K562 (cell line): ENCODE measurements around the gene CHCHD5. TPM values are rescaled to one million over a fixed set of nuclear protein-coding genes. Genes with fewer than 3 reads are reported as not detected.
A peak's percentile ranks its signal among the peaks of the same experiment; 100 is the strongest.

Source experiments
- ATAC-seq: fragments of 200-7000 bp; cut with Tn5 transposase; 3 replicates; pipeline ENCODE4 v1.9.1; 2020; ENCODE audit warnings: moderate library complexity
- BruUV-seq: library from RNA; stranded (reverse); fragments of 400-500 nt; replicated peaks from 2 replicates; lab custom pipeline; 2021; lab: Mats Ljungman, UMichigan
- CTCF ChIA-PET: fragments of 300-600 bp; formaldehyde crosslinking; extraction: SDS; loops from one replicate; lab custom pipeline; 2021; ENCODE audit warnings: low intra/inter-chr PET ratio; lab: Yijun Ruan, JAX
- POLR2A ChIA-PET: fragments of 300-600, 350-650 bp; sonication (Branson Sonifier 250); formaldehyde crosslinking; extraction: SDS; loops from one replicate; lab custom pipeline; 2021; ENCODE audit warnings: antibody characterized with exemption, inconsistent platforms; lab: Yijun Ruan, JAX
- DNase-seq, 4 experiments: peaks; one replicate each; pipeline versions ENCODE4 v3.0.0 to v3.0.0-alpha.2; 2011 to 2018; ENCODE audit warnings: low spot score in 3 of 4, mixed read lengths in 3 of 4; ENCODE audit errors: extremely low read depth in 1 of 4
- FAIRE-seq: peaks from 2 replicates; lab custom pipeline; 2011; peaks lifted over from hg19 to GRCh38; lab: Jason Lieb, UNC
- H2AFZ ChIP-seq: 2 replicates; pipeline ENCODE4 v1.6.0; 2011; ENCODE audit warnings: low read depth, low read length, control low read depth, inconsistent platforms
- H3K27ac ChIP-seq: fragments of 200-600 bp; 3 replicates; pipeline ENCODE4 v1.8.0; 2011; ENCODE audit warnings: low read depth, mild to moderate bottlenecking, control low read depth, inconsistent platforms, low read length, moderate library complexity, mixed read lengths; ENCODE audit errors: extremely low read depth
- H3K27me3 ChIP-seq, 2 experiments: fragments of 300-600 bp in 1 of 2; 2 replicates in 1 of 2; 3 replicates in 1 of 2; pipeline versions ENCODE4 v1.6.0 to v1.8.0; 2011; ENCODE audit warnings: inconsistent platforms in 2 of 2, low read length in 2 of 2, mild to moderate bottlenecking in 1 of 2, mixed read lengths in 1 of 2, moderate library complexity in 1 of 2; ENCODE audit not compliant: control insufficient read depth in 2 of 2, insufficient read depth in 2 of 2
- H3K36me3 ChIP-seq: fragments of 300-600 bp; 3 replicates; pipeline ENCODE4 v1.8.0; 2011; ENCODE audit warnings: mild to moderate bottlenecking, low read length, inconsistent platforms; ENCODE audit not compliant: control insufficient read depth, insufficient read depth
- H3K4me1 ChIP-seq, 2 experiments: fragments of 200-600 bp in 1 of 2; replicated peaks in 1 of 2; 2 replicates in 1 of 2; 3 replicates in 1 of 2; pipeline versions ENCODE4 v1.5.1 to v1.8.0; 2011; ENCODE audit warnings: inconsistent platforms in 2 of 2, low read length in 2 of 2, mild to moderate bottlenecking in 1 of 2, mixed read lengths in 1 of 2, moderate library complexity in 1 of 2; ENCODE audit not compliant: control insufficient read depth in 2 of 2, insufficient read depth in 2 of 2
- H3K4me2 ChIP-seq: 2 replicates; pipeline ENCODE4 v1.6.1; 2011; ENCODE audit warnings: low read length, control low read depth, inconsistent platforms, mixed read lengths; ENCODE audit not compliant: insufficient read depth
- H3K4me3 ChIP-seq: fragments of 200-600 bp; sonication (generic), shearing (Covaris generic); 2 replicates; pipeline ENCODE4 v1.5.1; 2016; ENCODE audit warnings: control low read depth, inconsistent platforms
- H3K79me2 ChIP-seq: fragments of 200-600 bp; 3 replicates; pipeline ENCODE4 v1.8.0; 2011; ENCODE audit warnings: low read length, inconsistent platforms; ENCODE audit not compliant: control insufficient read depth, insufficient read depth
- H3K9ac ChIP-seq, 2 experiments: 2 replicates each; pipeline versions ENCODE4 v1.6.0 to v1.6.1; 2011; ENCODE audit warnings: low read depth in 2 of 2, low read length in 2 of 2, control low read depth in 1 of 2, inconsistent platforms in 1 of 2, mild to moderate bottlenecking in 1 of 2, mixed read lengths in 1 of 2; ENCODE audit not compliant: insufficient read depth in 1 of 2
- H3K9me1 ChIP-seq: one replicate; pipeline ENCODE4 v1.6.0; 2011; ENCODE audit warnings: inconsistent platforms, mild to moderate bottlenecking, low read length, moderate library complexity; ENCODE audit not compliant: control insufficient read depth, insufficient read depth
- H3K9me3 ChIP-seq: replicated peaks from 2 replicates; pipeline ENCODE4 v1.5.1; 2011; ENCODE audit warnings: low read depth, low read length, inconsistent platforms; ENCODE audit not compliant: control insufficient read depth, insufficient read depth
- H4K20me1 ChIP-seq: replicated peaks from 2 replicates; pipeline ENCODE4 v1.6.1; 2011; ENCODE audit warnings: low read length, inconsistent platforms, mixed read lengths; ENCODE audit not compliant: control insufficient read depth, insufficient read depth
- CBX2 ChIP-seq: fragments of 200-600 bp; sonication (generic); IDR thresholded peaks from one replicate; pipeline ENCODE4 v1.6.1; 2012; ENCODE audit warnings: mild to moderate bottlenecking, low read length, inconsistent platforms; ENCODE audit not compliant: insufficient read depth, poor library complexity, severe bottlenecking
- CHD4 ChIP-seq: fragments of 200-600 bp; sonication (generic); IDR thresholded peaks from 3 replicates; pipeline ENCODE4 v1.6.1; 2012; ENCODE audit warnings: low read depth, mild to moderate bottlenecking, mixed read lengths, low read length, inconsistent platforms; ENCODE audit not compliant: insufficient read depth, insufficient replicate concordance, poor library complexity, severe bottlenecking
- HDAC1 ChIP-seq, 2 experiments: fragments of 450-650 bp; IDR thresholded peaks; 2 replicates each; pipeline ENCODE4 v1.6.1; 2016 to 2017; ENCODE audit warnings: inconsistent platforms in 1 of 2, mild to moderate bottlenecking in 1 of 2, moderate library complexity in 1 of 2
- MAFF ChIP-seq: IDR thresholded peaks from 2 replicates; pipeline ENCODE4 v1.6.1; 2012; ENCODE audit warnings: low read length, improper control_type of control experiment
- NBN ChIP-seq: fragments of 450-650 bp; IDR thresholded peaks from 2 replicates; pipeline ENCODE4 v1.6.1; 2016; ENCODE audit warnings: low read depth, mild to moderate bottlenecking
- NR1H2 ChIP-seq: sonication (generic); formaldehyde crosslinking; IDR thresholded peaks from 2 replicates; pipeline ENCODE4 v1.4.0; 2020; ENCODE audit warnings: mild to moderate bottlenecking, missing genetic modification reagents
- SMAD1 ChIP-seq: fragments of 150-350 bp; IDR thresholded peaks from 2 replicates; pipeline ENCODE4 v1.6.1; 2014; ENCODE audit warnings: low read length, low read depth; ENCODE audit not compliant: partially characterized antibody
- SMC3 ChIP-seq: conservative IDR thresholded peaks from 2 replicates; pipeline ENCODE4 v1.6.1; 2011; ENCODE audit warnings: low read depth, low read length, improper control_type of control experiment; ENCODE audit not compliant: insufficient read depth
- SPI1 ChIP-seq: IDR thresholded peaks from 2 replicates; pipeline ENCODE4 v1.6.1; 2011; ENCODE audit warnings: low read depth, low read length, control low read depth, borderline replicate concordance
- TBP ChIP-seq: optimal IDR thresholded peaks from 2 replicates; pipeline ENCODE3; 2011; ENCODE audit warnings: low read depth, low read length, improper control_type of control experiment
- XRCC5 ChIP-seq: fragments of 200-400 bp; formaldehyde crosslinking; IDR thresholded peaks from 2 replicates; pipeline ENCODE4 v1.6.1; 2017; ENCODE audit warnings: low read depth, mild to moderate bottlenecking, low read length
- ZBTB1 ChIP-seq: sonication (generic); formaldehyde crosslinking; IDR thresholded peaks from 2 replicates; pipeline ENCODE4 v1.8.1; 2023; ENCODE audit warnings: missing genetic modification reagents, low read depth, mild to moderate bottlenecking, borderline replicate concordance
- ZNF232 ChIP-seq: sonication (generic); formaldehyde crosslinking; IDR thresholded peaks from 2 replicates; pipeline ENCODE4 v1.8.0; 2022; ENCODE audit warnings: mild to moderate bottlenecking, missing genetic modification reagents
- ZNF444 ChIP-seq: fragments of 250-450 bp; sonication (Bioruptor Pico); IDR thresholded peaks from 2 replicates; pipeline ENCODE4 v1.4.0; 2020; ENCODE audit warnings: mild to moderate bottlenecking, moderate library complexity
- ZNF57 ChIP-seq: fragments of 450-650 bp; formaldehyde crosslinking; IDR thresholded peaks from 2 replicates; pipeline ENCODE4 v1.4.0; 2020; ENCODE audit warnings: mild to moderate bottlenecking, moderate library complexity
- WGBS: fragments of 100-300 bp; shearing (Covaris generic); methylation state at CpG from one replicate; pipeline ENCODE4 v1.1.6; 2016; ENCODE audit warnings: low coverage, mixed read lengths; ENCODE audit not compliant: insufficient coverage; ENCODE audit errors: missing lambda C conversion rate; 5-methylcytosine and 5-hydroxymethylcytosine counted together
- in situ Hi-C: fragments of 300-500 bp; cut with MboI; formaldehyde crosslinking; loops from 4 replicates; pipeline ENCODE4 v1.15.0; 2018; ENCODE audit warnings: inconsistent platforms, mixed read lengths
- intact Hi-C: fragments of 100-400 bp; cut with micrococcal nuclease; formaldehyde crosslinking; loops from 2 replicates; pipeline ENCODE4 v1.14.2; 2022
- polyA plus RNA-seq, 8 experiments: library from polyadenylated mRNA; depleted of rRNA in 4 of 8; stranded (reverse) in 5 of 8; unstranded in 3 of 8; fragments of >200 nt; fragmentation: Nextera tagmentation in 2 of 8; fragmentation: Illumina TruSeq in 1 of 8; extraction: Ambion mirVana in 2 of 8; extraction: Trizol in 1 of 8; gene quantifications; 2 replicates each; pipeline versions ENCODE4 v1.2.1 to v1.2.3, GENCODE V29; 2011 to 2014; ENCODE audit warnings: inconsistent platforms in 1 of 8, missing spikeins in 1 of 8
- total RNA-seq, 7 experiments: library from RNA; depleted of rRNA in 6 of 7; stranded (reverse); fragments of >200 nt in 6 of 7; fragmentation: Illumina TruSeq in 2 of 7; extraction: Trizol in 2 of 7; gene quantifications; 2 replicates each; pipeline versions ENCODE4 v1.2.1 to v1.2.3, GENCODE V29; 2011 to 2021; ENCODE audit warnings: low replicate concordance in 1 of 7
- TF ChIP-seq, protein P1 (sequence below): fragments of 250-450 bp; sonication (Bioruptor Pico); IDR thresholded peaks from 2 replicates; pipeline ENCODE4 v1.5.0; 2021; ENCODE audit warnings: mild to moderate bottlenecking, borderline replicate concordance
- TF ChIP-seq, protein P2 (sequence below): fragments of 250-450 bp; sonication (Bioruptor Pico); IDR thresholded peaks from 2 replicates; pipeline ENCODE4 v1.5.0; 2021

The CHCHD5 gene
- total and polyA plus RNA-seq, 9 of the 15 experiments (the other 6 are each of a cell fraction or from before 2014, with no cell fraction given): 7.4 to 79.3 (median 33.4) TPM

DNA sequence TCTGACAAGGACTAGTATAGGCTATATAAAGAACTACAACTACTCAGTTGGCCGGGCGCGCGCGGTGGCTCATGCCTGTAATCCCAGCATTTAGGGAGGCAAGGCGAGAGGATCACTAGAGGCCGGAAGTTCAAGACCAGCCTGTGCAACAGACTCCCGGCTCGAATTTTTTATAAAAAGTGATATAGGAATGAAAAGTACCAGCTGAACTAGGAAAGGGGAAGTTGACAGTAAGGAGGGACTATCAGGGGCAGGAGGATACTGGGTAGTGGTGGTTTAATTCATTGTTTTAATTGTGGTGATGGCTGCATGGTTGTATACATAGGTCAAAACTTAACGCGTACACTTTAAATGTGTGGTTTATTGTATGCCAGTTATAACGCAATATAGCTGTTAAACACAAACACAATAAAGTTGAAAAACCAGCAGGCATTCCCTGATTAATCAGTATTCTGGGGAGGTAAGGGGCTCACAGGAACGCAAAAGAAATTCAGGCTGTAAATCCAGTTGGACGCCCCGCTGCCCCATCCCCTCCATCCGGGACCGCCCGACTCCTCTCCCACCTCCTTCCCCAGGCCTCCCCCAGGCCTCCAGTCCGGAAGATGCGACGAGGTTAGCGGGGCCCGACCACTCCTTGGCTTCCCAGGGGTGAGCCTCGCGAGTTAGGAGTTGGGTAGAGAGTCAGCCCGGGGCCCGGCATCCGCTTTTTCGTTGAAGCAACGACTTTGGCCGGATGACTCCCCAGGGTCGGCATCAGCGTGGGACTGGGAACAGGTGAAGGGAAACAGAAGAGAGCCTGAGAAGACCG lies 42.9 kb upstream of the CHCHD5 start:
- peak overlapping the region; percentile 100 for H2AFZ ChIP-seq
- in situ Hi-C loops: no loop called here
- intact Hi-C loops: loop anchor here (2.0 to 5.0 kb wide), 2 partner anchors 41 to 61 kb away; partner anchors contain the start of gene CHCHD5
- ATAC-seq (peak; percentile 90), FAIRE-seq (peak; percentile 74), DNase-seq (peak in 3 of 4 experiments; percentile 81 to 87 (median 81))
- no peaks in the 10 kb centered on the region for H3K27me3 ChIP-seq
- H3K4me3 ChIP-seq: peak overlapping the region; percentile 77
- no peaks in the 10 kb centered on the region; the same call in 1 of the 2 replicates for H4K20me1 ChIP-seq
- H3K79me2 ChIP-seq: peaks cover 48% of the 10 kb centered on the region
- H3K9ac ChIP-seq: peak overlapping the region; percentile 85 to 96
- no peaks in the 10 kb centered on the region for H3K9me1 ChIP-seq
- ChIA-PET CTCF (no interaction called here), POLR2A (interaction anchor here (0.6 to 0.8 kb wide), 2 partner anchors 13 to 32 kb away, joined by 4 read pairs; no protein-coding TSS in a partner anchor)
- H3K4me2 ChIP-seq: peak overlapping the region; percentile 95
- H3K27ac ChIP-seq: peak overlapping the region; percentile 91
- 5% methylated on average over 24 of the region's 34 CpGs for WGBS
- H3K36me3 ChIP-seq: peaks cover 19% of the 10 kb centered on the region; the same call in 2 of the 3 replicates
- BruUV-seq: TSS peak; percentile 95
- peaks cover 5 to 15% of the 10 kb centered on the region in 2 experiments; a peak in 4 of 5 replicates for H3K4me1 ChIP-seq
- no peaks in the 10 kb centered on the region for H3K9me3 ChIP-seq
- no peak; the same call in none of the 2 replicates for TF ChIP-seq NR1H2 (CRISPR knock-in tag)
- TF ChIP-seq ZNF57: no peak
- no peak for TF ChIP-seq SMC3
- 0 out of 2 replicates have a peak, but pooled peaks have one; percentile 27 for TF ChIP-seq NBN
- TF ChIP-seq, protein P1, sequence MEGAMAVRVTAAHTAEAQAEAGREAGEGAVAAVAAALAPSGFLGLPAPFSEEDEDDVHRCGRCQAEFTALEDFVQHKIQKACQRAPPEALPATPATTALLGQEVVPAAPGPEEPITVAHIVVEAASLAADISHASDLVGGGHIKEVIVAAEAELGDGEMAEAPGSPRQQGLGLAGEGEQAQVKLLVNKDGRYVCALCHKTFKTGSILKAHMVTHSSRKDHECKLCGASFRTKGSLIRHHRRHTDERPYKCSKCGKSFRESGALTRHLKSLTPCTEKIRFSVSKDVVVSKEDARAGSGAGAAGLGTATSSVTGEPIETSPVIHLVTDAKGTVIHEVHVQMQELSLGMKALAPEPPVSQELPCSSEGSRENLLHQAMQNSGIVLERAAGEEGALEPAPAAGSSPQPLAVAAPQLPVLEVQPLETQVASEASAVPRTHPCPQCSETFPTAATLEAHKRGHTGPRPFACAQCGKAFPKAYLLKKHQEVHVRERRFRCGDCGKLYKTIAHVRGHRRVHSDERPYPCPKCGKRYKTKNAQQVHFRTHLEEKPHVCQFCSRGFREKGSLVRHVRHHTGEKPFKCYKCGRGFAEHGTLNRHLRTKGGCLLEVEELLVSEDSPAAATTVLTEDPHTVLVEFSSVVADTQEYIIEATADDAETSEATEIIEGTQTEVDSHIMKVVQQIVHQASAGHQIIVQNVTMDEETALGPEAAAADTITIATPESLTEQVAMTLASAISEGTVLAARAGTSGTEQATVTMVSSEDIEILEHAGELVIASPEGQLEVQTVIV (CRISPR knock-in tag): 0 out of 2 replicates have a peak, but pooled peaks have one; percentile 39
- TF ChIP-seq ZBTB1 (CRISPR knock-in tag): no peak
- peak; percentile 87 for TF ChIP-seq TBP
- no peak for TF ChIP-seq HDAC1 (IDR thresholded peaks at IDR 0.05)
- TF ChIP-seq CHD4: no peak
- TF ChIP-seq, protein P2, sequence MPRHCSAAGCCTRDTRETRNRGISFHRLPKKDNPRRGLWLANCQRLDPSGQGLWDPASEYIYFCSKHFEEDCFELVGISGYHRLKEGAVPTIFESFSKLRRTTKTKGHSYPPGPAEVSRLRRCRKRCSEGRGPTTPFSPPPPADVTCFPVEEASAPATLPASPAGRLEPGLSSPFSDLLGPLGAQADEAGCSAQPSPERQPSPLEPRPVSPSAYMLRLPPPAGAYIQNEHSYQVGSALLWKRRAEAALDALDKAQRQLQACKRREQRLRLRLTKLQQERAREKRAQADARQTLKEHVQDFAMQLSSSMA (CRISPR knock-in tag): 0 out of 2 replicates have a peak, but pooled peaks have one; percentile 28
- no peak for TF ChIP-seq ZNF232 (CRISPR knock-in tag)
- TF ChIP-seq SPI1: no peak
- TF ChIP-seq SMAD1: peak; percentile 14
- TF ChIP-seq MAFF: no peak
- no peak for TF ChIP-seq ZNF444
- TF ChIP-seq XRCC5: peak; percentile 83
- TF ChIP-seq CBX2: no peak
